Activated naive CD4-positive, alpha-beta T cell treated with anti-CD3 and anti-CD28 coated beads for 36 hours (primary cell): ENCODE results near the gene SLC47A2. TPM values are rescaled to one million over a fixed set of nuclear protein-coding genes. Genes with fewer than 3 reads are reported as not detected.

ENCODE experiments used
- CTCF ChIA-PET: fragments of 350-600 bp; sonication (Branson Sonifier 250); formaldehyde crosslinking; loops from one replicate; lab custom pipeline; 2021; ENCODE audit warnings: antibody characterized with exemption; lab: Charles Lee
- DNase-seq: peaks from one replicate; pipeline ENCODE4 v3.0.0-alpha.2; 2020
- H3K27ac Mint-ChIP-seq: one replicate; pipeline ENCODE4 v1.8.0; 2021; ENCODE audit warnings: mild to moderate bottlenecking, mixed read lengths
- H3K27me3 Mint-ChIP-seq: one replicate; pipeline ENCODE4 v1.8.0; 2021; ENCODE audit warnings: low read depth, mixed read lengths
- H3K36me3 Mint-ChIP-seq: one replicate; pipeline ENCODE4 v1.8.0; 2021; ENCODE audit warnings: low read depth, mixed read lengths
- H3K4me1 Mint-ChIP-seq: one replicate; pipeline ENCODE4 v1.8.0; 2021; ENCODE audit warnings: low read depth, mixed read lengths
- H3K4me3 Mint-ChIP-seq: one replicate; pipeline ENCODE4 v1.8.0; 2021; ENCODE audit warnings: mild to moderate bottlenecking, moderate library complexity, mixed read lengths
- H3K9me3 Mint-ChIP-seq: one replicate; pipeline ENCODE4 v1.8.0; 2021; ENCODE audit warnings: mixed read lengths
- intact Hi-C: fragments of 100-400 bp; cut with micrococcal nuclease; formaldehyde crosslinking; loops from one replicate; pipeline ENCODE4 v1.15.1; 2023
- total RNA-seq, 2 experiments: library from RNA; stranded (reverse); gene quantifications; one replicate each; pipeline ENCODE4 v1.2.3, GENCODE V29; 2021

SLC47A2 gene
- total RNA-seq, 2 experiments from 2014 or later: not detected

DNA sequence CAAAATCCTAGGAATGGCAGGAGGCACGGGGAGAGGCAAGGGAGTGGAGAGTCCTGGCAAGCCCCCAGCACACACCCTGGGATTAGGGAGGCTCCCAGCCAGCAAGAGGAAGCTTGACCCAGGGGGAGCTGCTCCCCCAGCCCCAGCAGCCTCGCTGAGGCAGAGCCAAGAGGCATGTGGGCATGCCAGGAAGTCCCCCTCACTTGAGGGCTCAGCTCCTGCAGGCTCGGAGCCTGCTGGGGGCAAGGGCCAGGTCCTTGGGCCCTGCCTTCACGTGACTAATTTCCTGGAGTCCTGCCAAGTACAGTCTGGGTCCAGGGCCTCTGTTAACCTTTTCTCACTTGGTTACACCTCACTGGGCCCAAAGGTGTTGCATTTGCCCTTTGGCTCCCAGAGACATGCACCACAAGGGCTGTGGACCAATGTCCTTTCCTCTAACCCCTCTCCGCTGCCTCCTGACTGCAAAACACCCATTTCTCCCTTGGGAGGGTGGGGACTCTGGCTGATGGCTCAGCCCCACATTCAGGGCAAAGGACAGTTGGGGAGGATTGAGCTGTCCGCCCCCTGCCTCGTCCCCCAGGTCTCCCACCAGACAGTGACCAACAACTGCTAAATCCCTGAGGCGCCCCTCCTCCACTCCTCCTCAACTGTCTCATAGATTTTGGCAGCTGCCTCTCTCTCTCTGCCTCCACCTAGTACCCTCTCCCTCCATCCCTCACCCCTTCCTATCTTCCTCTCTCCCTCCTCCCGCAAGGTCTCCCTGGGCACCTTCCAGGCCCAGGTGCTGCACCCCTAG lies 4.4 kb upstream of the SLC47A2 start:
- Mint-ChIP-seq H3K4me1 (peaks cover 16% of the 10 kb centered on the region), H3K9me3 (no peaks in the 10 kb centered on the region), H3K36me3 (no peaks in the 10 kb centered on the region), H3K27me3 (no peaks in the 10 kb centered on the region), H3K4me3 (no peak overlapping the region), H3K27ac (no peak overlapping the region)
- intact Hi-C loops: loop anchor here (5.0 kb wide), 1 partner anchor 41 kb away; no protein-coding TSS in a partner anchor
- CTCF ChIA-PET: no interaction called here
- DNase-seq: no peak

DNA sequence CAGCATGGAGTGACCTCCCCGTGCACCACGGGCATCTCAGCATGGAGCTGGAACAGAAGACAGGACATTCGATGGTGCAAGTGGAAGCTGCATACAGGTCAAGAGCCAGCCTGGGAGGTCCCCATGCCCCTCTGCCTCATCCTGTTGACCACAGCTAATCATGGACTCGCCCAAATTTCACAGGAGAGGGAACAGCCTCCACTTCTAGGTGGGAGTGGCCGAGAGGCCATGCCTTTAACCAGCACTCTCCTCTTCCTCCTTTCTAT lies 3.8 kb upstream of the SLC47A2 start:
- H3K4me3 Mint-ChIP-seq: no peak overlapping the region
- H3K27ac Mint-ChIP-seq: no peak overlapping the region
- H3K4me1 Mint-ChIP-seq: peaks cover 9% of the 10 kb centered on the region
- CTCF ChIA-PET: no interaction called here
- no peaks in the 10 kb centered on the region for H3K36me3 Mint-ChIP-seq
- no peaks in the 10 kb centered on the region for H3K27me3 Mint-ChIP-seq
- no peak for DNase-seq
- no peaks in the 10 kb centered on the region for H3K9me3 Mint-ChIP-seq
- intact Hi-C loops: loop anchor here (5.0 kb wide), 1 partner anchor 42 kb away; no protein-coding TSS in a partner anchor

DNA sequence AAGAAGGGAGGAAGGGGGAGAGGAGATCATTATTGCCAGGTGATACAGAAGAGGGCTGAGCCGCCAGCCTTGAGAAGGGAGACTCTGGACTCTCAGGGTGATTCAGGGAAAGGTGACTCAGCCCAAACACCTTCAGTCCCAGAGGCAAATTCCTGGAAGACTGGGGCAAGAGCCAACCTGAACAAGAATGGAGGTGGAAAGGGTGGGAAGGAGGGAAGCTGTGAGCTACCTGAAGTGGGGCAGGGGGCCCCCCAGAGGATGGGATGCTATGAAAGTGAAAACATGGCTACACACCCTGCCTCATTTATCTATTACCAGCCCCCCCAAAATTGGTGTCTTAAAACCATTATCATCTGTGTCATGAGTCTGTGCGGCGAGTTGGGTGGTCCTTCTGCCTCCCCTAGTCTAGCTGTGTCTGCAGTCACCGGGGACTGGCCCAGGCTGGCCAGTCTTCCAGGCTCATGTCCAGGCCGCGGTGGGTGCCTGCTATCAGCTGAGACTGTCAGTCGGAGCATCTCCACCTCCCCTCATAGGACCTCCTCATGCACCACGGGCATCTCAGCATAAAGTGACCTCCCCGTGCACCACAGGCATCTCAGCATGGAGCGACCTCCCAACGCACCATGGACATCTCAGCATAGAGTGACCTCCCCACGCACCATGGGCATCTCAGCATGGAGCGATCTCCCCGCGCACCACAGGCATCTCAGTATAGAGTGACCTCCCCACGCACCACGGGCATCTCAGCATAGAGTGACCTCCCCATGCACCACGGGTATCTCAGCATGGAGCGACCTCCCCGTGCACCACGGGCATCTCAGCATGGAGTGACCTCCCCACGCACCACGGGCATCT lies 3.2 kb upstream of the SLC47A2 start:
- Mint-ChIP-seq H3K9me3 (no peaks in the 10 kb centered on the region), H3K27me3 (no peaks in the 10 kb centered on the region), H3K27ac (no peak overlapping the region), H3K4me1 (peaks cover 6% of the 10 kb centered on the region), H3K36me3 (no peaks in the 10 kb centered on the region), H3K4me3 (no peak overlapping the region)
- intact Hi-C loops: loop anchor here (5.0 kb wide), 1 partner anchor 43 kb away; no protein-coding TSS in a partner anchor
- DNase-seq: no peak
- CTCF ChIA-PET: interaction anchor here (1.1 to 1.3 kb wide), 2 partner anchors 9 to 24 kb away, joined by 3 to 4 read pairs; no protein-coding TSS in a partner anchor

DNA sequence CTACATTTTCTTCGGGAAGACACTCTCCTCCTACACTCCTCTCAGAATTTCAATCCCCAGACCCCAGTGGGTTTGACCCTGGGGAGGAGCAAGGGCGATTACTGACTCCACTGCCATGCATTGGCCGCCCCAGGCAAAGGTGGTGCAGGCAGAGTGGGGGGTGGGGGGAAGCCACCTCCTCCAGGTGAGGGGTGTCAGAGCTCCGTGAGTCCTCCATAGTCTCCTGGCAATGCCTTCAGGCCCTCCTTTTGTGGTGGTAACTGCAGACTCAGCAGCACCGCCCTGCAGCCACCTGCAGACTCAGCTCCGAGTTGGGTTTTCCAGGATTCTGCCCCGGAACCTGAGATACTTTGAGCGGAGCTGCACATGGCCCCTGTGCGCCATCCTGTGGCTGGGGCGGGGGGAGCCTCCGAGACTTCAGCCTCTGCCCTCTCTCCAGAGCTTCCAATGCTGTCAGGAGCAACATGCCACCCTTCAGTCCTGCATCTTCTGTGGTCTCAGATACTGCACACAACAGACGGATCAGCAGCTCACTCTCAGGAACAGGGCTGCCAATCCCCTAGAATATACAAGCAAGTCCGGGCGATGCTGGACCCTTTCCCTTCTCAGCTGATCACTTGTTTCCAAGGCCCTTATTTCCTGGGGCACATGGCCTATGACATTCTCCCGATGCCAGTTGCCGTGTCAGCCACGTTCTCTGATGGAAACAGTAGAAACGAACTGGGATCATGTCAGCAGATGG lies 2.4 kb upstream of the SLC47A2 start:
- H3K27me3 Mint-ChIP-seq: no peaks in the 10 kb centered on the region
- no peak overlapping the region for H3K27ac Mint-ChIP-seq
- CTCF ChIA-PET: interaction anchor here (1.1 to 1.3 kb wide), 2 partner anchors 9 to 25 kb away, joined by 3 to 4 read pairs; no protein-coding TSS in a partner anchor
- H3K4me3 Mint-ChIP-seq: no peak overlapping the region
- no peaks in the 10 kb centered on the region for H3K4me1 Mint-ChIP-seq
- intact Hi-C loops: no loop called here
- H3K36me3 Mint-ChIP-seq: no peaks in the 10 kb centered on the region
- no peak for DNase-seq
- no peaks in the 10 kb centered on the region for H3K9me3 Mint-ChIP-seq

DNA sequence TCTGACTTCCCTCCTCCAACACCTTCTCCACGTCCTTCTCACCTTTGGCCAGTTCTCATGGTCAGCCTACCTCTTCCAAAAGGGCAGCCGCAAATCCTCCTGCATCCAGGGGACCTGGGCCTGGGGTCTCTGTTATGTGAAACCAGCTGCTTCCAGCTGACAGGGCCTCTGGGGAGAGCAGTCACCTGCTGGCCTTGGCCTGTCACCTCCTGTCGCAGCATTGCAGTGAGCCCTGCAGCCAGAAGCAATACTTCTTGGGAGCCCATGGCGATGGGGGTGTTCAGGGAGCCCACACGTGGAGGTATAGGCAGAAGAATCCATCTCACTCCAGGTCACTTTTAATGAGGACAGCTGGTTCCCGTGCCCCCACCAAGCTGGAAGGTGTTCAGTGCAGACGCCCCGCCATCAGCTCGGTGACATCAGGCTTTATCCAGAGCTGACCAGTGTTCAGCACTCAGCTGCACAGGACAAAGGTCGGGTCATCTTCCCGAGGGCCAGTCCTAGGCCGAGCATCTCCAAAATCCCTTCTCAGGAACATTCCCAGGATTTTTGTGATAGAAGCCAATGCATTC lies 1.7 kb upstream of the SLC47A2 start:
- no peak overlapping the region for H3K27ac Mint-ChIP-seq
- CTCF ChIA-PET: interaction anchor here (0.6 kb wide), 1 partner anchor 215 kb away, joined by 3 read pairs; no protein-coding TSS in a partner anchor
- no peak overlapping the region for H3K4me3 Mint-ChIP-seq
- H3K36me3 Mint-ChIP-seq: no peaks in the 10 kb centered on the region
- H3K27me3 Mint-ChIP-seq: no peaks in the 10 kb centered on the region
- intact Hi-C loops: no loop called here
- no peak for DNase-seq
- no peaks in the 10 kb centered on the region for H3K9me3 Mint-ChIP-seq
- no peaks in the 10 kb centered on the region for H3K4me1 Mint-ChIP-seq

DNA sequence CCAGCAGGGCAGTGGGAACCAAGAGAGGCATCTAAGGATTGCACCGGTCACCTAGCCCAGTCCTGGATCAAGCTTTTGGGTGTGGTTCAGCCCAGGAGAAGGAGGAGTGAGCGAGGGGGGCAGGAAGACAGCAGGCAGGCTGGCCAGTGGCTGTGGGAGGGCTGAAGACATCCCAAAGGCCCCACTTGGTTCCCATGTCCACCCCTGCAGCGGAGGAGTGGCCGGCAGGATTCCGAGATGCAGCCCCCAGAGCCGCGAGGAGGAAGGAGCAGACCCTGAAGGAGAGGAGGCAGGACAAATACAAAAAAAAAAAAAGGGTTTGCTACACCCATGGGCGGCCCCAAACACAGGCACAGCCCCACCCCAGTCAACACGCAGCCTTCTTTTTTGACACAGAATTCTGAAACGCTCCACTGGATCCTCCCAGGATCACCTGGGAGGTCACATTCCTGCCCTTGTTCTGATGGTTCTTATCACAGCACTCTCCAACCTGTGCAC lies 1.1 kb upstream of the SLC47A2 start:
- no peak overlapping the region for H3K4me3 Mint-ChIP-seq
- no peaks in the 10 kb centered on the region for H3K9me3 Mint-ChIP-seq
- no peaks in the 10 kb centered on the region for H3K36me3 Mint-ChIP-seq
- DNase-seq: no peak
- H3K27ac Mint-ChIP-seq: no peak overlapping the region
- no peaks in the 10 kb centered on the region for H3K27me3 Mint-ChIP-seq
- CTCF ChIA-PET: interaction anchor here (0.6 kb wide), 1 partner anchor 214 kb away, joined by 3 read pairs; no protein-coding TSS in a partner anchor
- intact Hi-C loops: no loop called here
- H3K4me1 Mint-ChIP-seq: no peaks in the 10 kb centered on the region

DNA sequence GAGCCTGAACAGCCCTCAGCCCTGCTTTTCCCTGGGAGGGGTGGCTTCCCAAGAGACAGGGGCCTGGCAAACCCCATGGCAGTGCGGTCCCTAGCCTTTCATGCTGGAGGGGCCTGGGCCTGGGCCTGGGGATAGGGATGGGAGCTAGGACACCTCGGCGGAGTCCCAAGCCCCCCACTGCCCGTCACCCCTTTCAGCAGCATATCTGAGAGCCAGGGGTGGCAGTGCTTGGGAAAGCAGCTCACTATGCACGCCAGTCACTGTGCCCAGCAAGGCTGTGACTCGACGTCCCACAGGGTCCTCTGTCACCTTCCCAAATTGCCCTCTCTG lies 612 bp upstream of the SLC47A2 start:
- H3K27me3 Mint-ChIP-seq: no peaks in the 10 kb centered on the region
- no peaks in the 10 kb centered on the region for H3K36me3 Mint-ChIP-seq
- no peak overlapping the region for H3K27ac Mint-ChIP-seq
- H3K4me3 Mint-ChIP-seq: no peak overlapping the region
- intact Hi-C loops: no loop called here
- no peaks in the 10 kb centered on the region for H3K4me1 Mint-ChIP-seq
- CTCF ChIA-PET: no interaction called here
- no peak for DNase-seq
- no peaks in the 10 kb centered on the region for H3K9me3 Mint-ChIP-seq

DNA sequence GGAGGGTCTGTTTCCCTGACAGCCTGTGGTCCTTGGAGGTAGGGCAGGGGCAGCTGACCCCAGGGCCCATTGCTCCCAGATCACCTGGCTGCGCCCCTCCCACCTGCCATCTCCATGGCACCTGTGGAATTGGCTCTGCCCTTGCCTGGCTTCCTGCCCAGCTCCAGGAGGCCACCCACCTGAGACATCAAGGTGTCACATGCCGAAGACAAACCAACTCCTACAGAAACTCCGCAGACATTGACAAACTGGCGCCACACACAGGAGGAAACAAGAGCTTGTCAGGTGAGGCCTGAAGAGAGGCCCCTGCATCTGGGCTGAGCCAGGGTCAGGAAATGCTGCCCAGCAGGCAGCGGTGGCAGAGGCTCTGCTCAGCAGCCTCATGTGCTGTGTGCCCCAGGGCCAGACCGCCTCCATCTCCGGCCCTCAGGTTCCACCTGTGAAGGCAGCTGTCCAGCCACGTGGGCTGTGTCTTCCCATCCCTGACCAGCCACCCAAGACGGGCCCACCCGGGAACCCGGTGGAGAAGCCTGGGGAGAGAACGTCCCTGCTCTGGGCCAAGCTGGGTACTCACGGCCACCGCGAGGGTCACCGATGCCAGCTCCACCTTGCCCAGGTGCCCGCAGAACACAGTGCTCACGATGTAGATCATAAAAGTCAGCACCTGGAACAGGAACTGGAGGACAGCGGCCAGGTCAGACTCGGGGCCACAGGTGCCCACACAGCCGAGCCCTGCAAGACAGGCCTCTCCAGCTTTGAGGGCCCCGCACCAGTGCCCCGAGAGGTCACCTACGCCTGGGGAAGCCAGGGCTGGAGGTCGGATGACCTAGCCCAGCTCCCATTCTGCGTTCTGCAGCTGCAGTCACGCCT lies 1.6 kb downstream of the SLC47A2 start:
- DNase-seq: no peak
- H3K4me3 Mint-ChIP-seq: no peak overlapping the region
- CTCF ChIA-PET: interaction anchor here (0.6 to 1.1 kb wide), 2 partner anchors 52 to 144 kb away, joined by 3 to 4 read pairs; no protein-coding TSS in a partner anchor
- no peaks in the 10 kb centered on the region for H3K27me3 Mint-ChIP-seq
- H3K9me3 Mint-ChIP-seq: no peaks in the 10 kb centered on the region
- no peaks in the 10 kb centered on the region for H3K36me3 Mint-ChIP-seq
- H3K4me1 Mint-ChIP-seq: no peaks in the 10 kb centered on the region
- intact Hi-C loops: no loop called here
- no peak overlapping the region for H3K27ac Mint-ChIP-seq

DNA sequence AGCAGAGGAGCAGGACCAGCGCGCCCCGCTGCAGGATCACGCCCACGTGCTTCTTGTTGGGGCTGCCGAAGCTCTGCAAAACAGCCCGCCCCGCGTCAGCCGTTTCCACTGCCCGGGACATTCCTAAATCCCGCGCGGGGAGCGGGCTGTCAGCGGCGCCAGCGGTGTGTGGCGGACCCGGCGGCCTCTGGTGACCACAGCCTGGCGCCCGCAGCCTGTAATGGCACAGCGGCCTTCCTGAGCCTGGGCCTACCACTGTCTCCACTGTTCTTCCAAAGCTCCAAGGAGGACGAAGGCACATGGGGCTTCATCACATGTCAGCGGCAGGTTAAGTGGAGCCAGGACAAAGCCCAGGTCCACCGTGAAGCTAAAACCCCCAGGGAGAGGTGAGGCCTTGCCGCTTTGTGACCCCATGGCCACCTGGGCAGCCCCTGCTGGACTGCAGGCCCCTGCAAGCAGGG lies 2.5 kb downstream of the SLC47A2 start:
- no peaks in the 10 kb centered on the region for H3K36me3 Mint-ChIP-seq
- H3K4me3 Mint-ChIP-seq: no peak overlapping the region
- H3K4me1 Mint-ChIP-seq: no peaks in the 10 kb centered on the region
- intact Hi-C loops: no loop called here
- H3K9me3 Mint-ChIP-seq: no peaks in the 10 kb centered on the region
- no peak for DNase-seq
- H3K27ac Mint-ChIP-seq: no peak overlapping the region
- H3K27me3 Mint-ChIP-seq: no peaks in the 10 kb centered on the region
- CTCF ChIA-PET: interaction anchor here (1.1 kb wide), 1 partner anchor 53 kb away, joined by 3 read pairs; no protein-coding TSS in a partner anchor

DNA sequence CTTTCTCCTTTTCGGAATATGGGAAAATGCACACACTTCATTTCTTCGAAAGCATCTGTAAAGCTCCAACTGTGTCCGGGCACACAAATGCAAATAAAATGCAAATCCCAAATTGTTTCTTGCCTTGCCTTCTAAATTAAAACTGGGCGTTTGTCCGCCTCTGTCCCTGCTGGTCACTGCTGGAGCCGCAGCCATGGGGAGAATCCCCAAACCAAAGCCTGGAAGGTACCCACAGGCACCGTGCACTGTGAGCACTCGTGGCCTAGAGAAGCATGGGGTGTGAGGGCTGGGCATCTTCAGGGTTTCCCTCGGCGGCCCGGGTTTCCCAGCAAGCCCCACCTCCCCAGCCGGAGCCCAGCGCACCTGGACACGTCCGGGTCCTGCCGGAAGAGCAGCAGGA lies 2.9 kb downstream of the SLC47A2 start:
- no peaks in the 10 kb centered on the region for H3K9me3 Mint-ChIP-seq
- no peaks in the 10 kb centered on the region for H3K4me1 Mint-ChIP-seq
- no peaks in the 10 kb centered on the region for H3K36me3 Mint-ChIP-seq

DNA sequence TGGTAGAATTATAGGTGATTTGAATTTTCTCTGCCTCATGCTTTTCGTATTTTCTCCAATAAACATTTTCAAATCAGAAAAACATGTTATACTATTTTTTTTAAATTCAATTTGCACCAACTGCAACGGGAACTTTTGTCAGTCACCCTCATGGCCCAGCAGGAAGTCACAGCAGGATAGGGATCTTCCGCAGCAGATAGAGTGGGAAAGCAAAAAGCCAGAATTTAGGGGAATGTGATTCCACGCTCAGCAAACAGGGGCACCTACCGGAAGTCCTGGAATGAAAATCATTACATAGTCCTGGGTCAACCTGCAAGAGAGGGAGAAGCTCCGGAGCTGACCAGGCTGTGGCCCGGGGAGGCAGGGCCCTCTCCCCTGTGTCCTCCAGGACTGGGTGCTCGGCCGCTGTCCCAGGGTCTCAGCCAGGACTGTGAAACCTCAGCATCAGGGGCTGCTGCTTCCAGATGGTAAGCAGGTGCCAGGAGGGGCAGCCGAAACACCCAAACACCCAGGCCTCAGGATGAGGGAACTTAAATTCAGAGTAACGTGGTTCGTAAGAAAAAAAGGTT lies 3.9 kb downstream of the SLC47A2 start:
- H3K9me3 Mint-ChIP-seq: no peaks in the 10 kb centered on the region
- no peak overlapping the region for H3K27ac Mint-ChIP-seq
- intact Hi-C loops: no loop called here
- no peaks in the 10 kb centered on the region for H3K27me3 Mint-ChIP-seq
- H3K36me3 Mint-ChIP-seq: no peaks in the 10 kb centered on the region
- H3K4me3 Mint-ChIP-seq: no peak overlapping the region
- no peaks in the 10 kb centered on the region for H3K4me1 Mint-ChIP-seq
- CTCF ChIA-PET: no interaction called here
- no peak for DNase-seq

More for the DNA sequence above, 2.9 kb downstream of the SLC47A2 start:
- no peak overlapping the region for H3K4me3 Mint-ChIP-seq
- no peaks in the 10 kb centered on the region for H3K27me3 Mint-ChIP-seq
- no peak for DNase-seq
- no peak overlapping the region for H3K27ac Mint-ChIP-seq
- intact Hi-C loops: no loop called here
- CTCF ChIA-PET: no interaction called here
